Activated naive CD4-positive, alpha-beta T cell treated with Interleukin-2 at 50 U/mL for 16 hours (primary cell): ENCODE data around the gene LRRC46.
A peak's percentile ranks its signal among the peaks of the same experiment; 100 is the strongest.

ENCODE experiments used
- DNase-seq: peaks from one replicate; pipeline ENCODE4 v3.0.0-alpha.2; 2020

The LRRC46 gene

DNA sequence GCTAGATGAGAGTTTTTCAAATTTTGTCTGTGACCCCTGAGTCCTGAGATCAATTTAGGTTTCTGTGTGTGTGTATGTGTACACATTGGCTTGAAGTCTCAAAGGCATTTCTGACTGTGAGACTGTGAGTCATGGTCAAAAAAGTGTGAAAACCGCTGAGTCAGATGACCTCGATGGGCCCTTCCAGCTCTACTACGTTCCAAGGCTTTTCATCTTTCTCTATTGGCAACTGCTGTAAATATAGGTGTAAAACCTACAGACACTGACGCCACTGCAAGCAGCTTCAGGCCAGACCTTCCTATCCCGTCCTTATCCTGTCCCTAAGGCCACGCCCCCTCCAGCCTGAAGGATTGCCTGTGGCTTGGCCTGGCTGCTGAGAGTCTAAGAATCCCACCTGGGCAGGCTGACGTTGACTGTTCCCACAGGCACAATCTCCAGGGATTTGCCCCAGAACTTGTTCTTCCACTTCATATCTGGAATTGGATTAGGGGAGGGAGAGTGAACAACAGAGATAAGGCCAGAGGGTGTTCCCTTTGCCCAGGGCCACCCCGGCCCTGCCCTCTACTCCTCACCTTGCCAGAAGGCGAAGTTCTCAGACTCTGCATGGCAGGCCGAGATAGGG, 21.2 kb upstream of the LRRC46 start:
- peak; percentile 36 for DNase-seq

DNA sequence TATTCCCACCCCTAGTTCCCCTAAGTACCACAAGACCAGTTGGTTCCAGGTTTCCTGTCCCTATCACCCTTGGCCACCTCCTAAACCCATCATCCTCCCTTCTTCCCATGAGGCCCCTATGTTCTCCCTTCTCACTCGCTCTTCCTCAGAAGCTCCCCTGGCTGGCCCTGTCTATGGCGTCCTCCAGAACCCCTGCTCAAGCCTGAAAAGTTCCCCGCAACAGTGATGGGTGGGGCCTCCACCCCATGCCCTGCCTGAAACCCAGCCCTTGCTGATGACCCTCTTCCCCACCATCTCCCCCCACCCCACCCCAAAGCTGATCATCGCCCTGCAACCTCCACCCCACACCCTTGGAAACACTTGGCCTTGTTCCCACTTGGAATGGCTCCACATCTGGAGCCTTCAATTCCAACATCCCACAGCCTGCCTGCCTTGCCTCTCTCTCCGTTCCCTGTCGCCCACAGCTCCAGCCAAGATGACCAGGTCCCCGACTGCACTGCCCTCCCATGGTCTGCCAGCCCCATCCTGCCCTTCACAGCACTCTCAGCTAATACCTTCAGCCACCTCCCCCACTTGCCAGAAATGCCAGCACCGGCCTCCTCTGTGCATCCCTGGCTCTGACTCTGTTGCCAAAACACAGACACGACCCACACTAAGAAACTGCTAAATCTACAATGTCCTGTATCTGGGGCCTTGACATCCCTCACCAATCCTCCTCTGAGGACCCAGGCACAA, 20.4 kb upstream of the LRRC46 start:
- no peak for DNase-seq

DNA sequence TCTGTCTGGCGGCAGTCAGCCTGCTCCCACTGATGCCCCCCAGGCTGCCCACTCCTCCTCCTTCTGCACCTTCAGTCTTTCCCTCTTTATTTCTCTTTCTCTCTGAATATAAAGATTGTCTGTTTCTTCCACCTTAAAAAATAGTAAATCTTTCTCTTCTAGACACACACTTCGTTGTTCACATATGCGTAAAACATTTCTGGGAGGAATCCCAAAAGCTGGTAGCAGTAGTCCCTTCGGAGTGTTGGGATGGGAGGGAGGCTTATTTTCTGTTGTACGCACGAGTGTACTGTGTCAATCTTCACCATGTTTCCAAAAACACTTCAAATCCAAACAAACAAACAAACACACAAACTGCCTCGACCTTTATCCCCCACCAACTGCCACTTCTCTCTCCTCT, 19.8 kb upstream of the LRRC46 start:
- DNase-seq, result no peak

DNA sequence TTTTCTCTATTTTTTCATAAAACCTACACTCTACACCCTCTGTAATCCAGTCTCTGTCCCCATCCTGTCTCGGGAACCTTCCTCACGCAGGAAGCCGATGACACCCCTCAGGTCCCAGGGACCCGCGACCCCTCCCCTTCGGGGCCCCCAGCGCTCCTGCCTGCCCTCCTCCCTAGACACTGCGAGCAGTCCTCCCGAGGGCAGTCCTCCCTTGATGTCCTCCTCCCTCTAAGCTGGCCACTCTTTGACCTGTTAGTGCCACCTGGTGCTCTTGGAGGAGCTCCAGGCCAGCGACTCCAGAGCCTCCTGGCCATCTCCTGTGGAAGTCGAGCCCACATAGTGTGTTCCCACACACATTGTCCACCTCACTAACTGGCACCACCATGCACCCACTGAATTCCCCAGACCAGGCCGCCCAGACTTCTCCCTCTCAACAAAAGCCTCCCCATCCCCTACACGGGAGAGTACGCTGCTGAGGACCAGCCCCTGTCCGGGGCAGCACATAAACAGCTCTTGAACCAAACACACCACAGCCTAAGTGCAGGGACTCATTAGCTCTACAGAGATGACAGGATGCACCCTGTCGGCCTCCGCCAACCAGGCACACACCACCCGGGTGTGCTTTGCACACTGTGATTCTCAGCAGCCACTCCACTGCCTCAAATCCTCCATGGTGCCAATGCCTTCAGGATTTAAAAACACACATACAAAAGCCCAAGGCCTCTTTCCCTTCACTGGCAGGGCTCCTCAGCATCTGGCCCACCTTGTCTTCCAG, 19.1 kb upstream of the LRRC46 start:
- no peak for DNase-seq

DNA sequence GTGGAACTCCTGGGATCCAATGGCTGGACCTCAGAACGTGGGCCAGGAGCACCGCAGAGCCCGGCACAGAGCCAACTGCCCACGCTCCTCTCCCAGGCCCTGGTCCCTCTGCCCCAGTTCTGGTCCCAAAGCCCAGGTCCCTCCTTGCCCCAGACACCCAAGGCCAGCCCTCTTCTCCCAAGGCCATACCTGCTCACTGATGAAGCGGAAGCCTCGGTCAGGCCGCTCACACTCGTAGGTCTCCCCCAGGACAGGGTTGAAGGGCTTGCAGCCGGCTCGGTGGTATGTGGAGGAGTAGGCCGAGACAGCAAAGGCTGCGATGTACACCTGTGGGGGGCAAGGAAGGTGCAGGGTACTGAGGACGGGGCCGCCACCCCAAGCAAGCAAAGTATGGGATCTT, 18.4 kb upstream of the LRRC46 start:
- no peak for DNase-seq

DNA sequence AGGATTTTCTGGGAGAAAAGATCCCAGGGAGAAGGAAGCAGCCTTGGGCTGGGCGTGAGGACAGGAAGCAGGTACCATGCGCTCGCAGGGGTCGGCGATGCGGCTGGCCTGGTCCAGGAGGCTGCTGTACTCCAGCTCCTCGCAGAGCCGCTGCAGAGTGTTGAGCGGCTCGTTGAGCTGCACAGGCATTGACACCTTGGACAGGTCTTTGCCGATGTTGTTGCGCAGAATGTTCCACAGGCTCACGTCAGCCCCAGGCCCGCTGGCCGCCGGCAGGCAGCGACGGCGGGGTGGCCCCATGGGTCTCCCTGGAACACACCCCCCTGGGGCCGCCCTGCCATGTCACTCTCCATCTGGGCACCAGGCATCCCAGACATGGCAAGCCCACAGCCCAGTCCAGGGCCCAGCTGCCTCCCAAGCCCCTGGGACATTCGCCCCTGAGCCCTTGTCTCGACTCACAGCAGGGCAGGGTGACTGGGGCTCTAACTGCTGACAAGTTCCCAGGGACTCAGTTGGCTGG, 17.9 kb upstream of the LRRC46 start:
- DNase-seq, result no peak

DNA sequence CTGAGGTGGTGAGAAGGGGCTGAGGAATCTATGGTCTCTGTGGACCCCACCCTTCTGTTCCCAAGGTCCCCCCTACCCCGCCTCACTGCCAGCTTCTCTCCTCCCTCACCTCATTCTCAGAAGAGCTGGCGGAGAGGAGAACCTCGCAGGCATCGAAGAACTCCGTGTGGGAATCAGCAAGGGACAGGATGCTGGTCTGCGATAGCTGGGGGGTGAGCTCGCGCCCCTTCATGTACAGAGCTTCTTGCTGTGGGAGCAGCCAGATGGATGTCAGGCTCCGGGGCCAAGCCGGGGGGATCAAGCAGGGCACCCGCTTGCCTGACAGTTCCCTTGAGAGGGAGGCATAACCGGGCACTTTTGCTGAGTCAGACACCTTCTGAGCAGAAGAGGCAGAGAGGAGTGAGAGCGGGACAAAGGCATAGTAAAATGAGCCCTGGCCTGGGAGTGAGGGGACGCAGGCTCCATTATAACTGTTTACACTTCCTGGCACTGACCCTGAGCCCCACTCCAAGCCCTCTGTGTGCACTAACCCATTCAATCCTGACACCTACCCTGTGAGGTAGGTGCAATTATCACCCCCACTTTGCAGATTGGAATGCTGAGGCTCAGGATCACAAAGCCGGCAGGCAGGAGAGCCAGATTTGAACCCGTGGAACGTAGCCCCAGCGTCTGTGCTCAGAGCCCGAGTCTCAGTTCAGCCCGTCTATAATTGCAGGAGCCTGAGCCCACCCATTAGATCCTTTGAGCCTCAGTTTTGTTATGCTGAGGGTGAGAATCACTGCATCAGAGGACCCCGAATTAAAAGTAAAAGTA, 16.2 kb upstream of the LRRC46 start:
- DNase-seq, result no peak

DNA sequence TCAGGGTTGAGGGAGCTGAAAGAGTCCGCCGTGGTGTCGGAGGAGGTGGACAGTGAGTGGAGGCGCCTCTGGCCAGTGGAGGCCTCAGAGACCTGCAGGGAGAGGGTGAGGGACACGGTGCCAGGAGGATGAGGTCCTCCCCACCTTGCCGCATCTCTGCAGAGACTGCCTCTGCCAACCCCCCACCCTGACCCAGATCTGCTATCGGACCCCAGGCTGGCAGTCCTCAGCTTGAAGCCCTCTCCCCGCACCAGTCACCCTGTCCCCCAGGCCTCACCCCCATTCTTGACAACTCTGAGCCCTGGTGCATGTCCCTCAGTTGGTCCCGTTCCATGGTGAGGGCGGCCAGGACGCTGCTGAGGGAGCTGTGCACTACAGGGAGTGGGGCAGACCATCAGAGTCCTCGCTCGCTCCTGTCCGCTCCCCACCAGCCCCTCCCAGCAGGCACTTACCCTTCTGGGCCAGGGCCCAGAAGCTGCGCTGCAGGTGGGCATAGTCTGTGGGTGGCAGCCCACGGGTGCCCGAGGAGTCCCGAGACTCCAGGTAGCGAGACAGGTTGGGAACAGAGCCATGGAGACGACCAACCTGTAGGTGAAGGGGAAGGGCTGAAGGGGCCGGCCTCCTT, 15.2 kb upstream of the LRRC46 start:
- no peak for DNase-seq

DNA sequence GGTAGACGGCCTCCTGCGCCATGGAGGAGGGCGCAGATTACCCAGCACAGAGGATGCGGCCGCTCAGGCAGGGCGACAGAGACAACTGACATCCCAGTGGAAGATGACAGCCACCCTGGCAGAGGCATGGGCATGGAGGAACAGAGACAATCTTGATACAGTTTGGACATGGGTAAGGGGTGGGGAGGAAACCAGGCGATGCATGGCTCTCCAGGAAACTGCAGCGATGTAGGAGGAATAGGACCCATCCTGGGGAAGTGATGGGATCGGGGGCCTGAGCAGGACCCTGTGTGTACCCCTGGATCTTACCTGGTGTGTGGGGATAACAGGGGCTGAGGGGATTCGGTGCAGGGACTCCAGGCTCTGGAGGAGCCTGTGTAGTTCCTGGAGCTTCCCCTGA, 14.5 kb upstream of the LRRC46 start:
- DNase-seq, result no peak

DNA sequence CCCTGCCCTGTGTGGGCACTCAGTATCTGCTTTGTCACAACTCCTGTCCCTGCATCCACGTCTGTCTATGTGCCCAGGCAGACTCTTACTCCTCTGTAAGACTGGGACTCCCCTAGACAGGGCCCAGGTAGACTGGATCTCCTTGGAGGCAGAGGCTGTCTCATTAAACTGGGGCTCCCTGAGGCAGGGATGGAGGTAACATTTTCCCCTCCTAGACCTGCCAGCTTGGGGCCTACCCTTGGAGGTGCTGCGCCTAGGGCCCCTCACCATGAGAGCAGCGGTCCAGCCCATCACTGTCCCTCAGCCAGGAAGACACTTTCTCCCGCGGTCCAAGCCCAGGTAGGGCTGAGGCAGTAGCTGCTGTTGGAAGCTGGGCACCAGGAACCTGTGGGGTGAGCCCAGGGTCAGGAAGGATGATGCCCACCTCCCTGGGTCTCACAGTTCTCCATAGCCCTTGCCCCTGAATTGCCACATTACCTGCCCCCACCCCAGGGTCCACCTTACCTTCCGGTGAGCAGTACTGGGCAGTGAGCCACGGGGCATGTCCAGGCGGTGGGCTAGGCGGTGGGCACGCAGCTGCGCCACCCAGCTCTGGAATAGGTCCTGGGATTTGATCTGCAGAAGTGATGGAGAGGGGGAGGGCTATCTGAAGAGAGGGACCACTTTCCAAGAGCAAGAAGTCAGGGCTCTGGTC, 13.3 kb upstream of the LRRC46 start:
- DNase-seq, result no peak

DNA sequence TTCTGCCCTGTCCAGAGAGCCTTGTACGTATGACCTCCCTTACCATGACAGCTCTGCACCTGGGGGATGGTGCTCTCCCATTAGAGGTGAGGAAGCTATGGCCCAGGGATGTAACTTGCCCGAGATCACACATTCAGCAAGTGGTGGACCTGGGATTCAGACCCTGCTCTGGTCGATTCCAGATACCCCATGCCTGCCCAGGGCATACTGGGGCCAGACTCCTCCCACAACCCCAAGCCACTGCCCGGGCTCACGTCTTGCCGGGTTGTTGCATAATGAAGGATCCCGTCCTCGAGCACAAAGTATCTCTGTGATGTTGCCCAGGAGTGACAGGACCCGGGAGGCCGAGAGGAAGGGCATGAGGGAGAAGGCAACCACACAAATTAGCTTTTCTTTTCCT, 12.0 kb upstream of the LRRC46 start:
- no peak for DNase-seq

DNA sequence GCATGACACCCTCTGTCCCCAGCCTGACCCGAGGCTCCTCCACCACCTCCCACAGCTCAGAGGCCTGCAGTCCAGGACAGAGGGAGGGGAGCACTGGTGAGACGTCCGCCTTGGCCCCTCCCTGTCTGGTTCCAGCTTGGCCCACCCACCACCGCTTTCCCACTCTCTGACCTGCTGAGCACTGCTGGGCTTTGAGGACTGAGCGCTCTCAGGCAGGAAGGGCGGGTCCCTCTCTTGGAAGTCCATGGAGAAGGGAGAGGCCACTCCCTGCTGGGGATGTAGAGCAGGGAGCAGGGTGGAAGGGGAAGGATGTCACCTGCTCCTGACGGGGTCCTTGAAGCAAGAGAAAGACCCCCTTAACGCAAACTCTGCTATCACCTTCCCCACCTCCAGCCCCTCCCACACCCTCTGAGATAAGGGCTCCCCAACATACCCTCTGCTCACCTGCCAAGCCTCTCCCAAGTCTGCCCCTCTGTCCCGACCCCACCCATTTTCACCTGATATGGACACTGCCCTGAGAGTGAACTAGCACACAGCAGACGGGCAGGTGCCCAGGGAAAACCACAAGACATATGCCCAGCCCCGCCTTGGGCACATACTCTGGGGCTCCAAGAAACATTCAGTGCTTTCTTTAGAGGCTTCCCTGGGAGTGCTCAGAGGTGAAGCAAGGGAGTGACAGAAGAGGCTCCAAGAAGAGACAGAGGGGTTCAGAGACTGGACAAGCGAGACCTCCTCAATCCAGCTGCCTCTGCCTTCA, 11.3 kb upstream of the LRRC46 start:
- no peak for DNase-seq

DNA sequence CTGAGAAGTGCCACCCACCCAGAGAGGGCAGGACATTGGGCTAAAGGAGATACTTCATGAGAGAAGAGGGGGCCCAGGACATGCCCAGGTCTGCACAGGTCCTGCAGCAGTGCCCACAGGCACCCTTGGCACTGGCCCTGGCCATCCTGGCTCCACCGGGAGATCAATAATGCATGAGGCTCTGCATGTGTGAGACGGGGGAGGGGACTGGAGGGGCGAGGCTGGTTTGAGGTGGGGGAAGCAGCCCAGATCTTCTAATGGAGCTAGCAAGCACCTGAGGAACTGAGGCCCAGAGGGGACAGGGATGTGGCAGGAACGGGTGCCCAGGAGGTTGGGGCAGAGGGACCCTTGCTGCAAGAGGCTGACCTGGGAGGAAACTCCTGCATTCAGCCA, 10.4 kb upstream of the LRRC46 start:
- no peak for DNase-seq

DNA sequence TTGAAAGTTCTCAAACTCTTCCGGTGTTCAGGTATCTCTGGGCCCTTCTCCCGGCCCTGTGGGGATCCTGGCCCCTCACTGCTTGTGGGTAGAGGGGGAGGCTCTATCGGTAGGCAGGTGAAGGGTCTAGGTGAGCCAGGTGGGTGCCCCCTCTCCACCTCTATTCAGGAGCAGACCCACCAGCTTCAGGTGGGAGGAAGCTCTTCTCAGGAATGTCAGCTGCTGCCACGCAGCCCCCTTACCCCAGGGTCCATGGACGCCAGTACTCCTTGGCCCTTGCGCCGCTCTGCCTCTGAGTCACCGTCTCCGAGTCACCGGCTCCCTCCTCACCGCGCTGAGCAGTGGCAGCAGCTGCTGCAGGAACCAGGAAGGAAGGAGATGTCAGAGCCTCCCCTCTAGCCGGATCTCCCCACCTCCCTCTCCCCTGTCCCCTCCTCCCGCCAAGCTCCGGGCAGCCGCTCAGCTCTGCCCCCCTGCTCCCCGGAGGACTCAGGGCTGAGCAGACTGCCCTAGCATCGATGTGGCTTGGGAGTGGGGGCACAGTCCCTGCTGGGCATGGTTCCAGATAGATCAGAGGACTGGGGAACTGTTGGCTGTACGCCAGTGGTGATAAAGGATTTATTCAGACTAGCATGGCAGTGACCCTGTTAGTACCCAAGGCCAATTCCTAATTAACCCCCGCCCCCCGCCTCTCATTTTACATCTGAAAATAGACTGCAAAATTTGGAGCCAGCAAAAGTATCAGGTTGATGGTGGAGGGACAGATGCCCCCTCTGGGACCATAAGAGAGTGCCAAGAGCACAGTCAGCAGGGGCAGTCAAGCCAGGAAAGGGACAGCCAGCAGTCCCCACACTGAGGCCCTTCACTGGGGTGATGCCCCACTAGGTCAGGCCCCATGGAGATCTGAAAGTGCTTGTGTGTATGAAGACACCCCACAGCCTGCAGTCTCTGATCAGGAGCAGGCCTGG, 9.8 kb upstream of the LRRC46 start, which contains the start of gene OSBPL7:
OSBPL7 (minus strand) TSS at position 371 of the 968 bp plus-strand sequence. CDS start 1,516 bp downstream, outside the sequence.
- peak; percentile 74 for DNase-seq

DNA sequence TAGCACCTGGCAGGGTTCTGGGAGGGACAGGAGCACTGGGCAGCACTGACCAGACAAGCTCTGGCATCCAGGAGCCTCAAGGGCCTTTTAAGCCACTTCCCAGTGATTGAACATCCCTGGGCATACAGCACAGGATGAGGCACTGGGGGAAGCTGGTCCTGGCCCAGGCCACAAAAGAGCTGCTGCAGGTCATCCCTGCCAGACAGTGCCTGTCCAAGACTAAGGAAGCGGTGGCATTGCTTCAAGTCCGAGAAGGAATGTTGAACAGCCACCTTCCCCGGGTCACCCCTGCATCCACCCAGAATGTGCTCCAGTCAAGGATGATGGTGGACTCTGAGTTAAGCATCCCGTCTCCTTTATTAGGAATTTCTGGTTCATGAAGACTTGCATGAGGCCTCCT, 8.7 kb upstream of the LRRC46 start:
- DNase-seq, result no peak

DNA sequence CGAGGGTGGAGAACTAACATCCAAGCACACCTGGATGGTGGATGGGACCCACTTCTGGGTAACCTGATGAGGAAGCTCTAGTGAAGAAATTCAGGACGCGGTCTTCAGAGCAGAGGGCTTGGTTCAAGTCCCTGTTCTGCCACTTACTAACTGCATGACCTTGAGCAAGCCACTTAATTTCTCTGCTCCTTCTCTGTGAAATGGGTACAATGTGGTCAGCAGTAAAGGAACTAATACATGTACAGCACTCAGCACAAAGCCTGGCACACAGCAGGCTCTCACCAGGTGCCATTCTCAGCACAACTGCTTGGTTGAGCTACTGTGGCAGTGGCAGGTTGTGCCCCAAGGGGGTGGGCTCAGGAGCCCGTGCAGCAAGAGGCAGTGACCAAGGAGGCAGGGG, 8.0 kb upstream of the LRRC46 start:
- DNase-seq, result no peak

DNA sequence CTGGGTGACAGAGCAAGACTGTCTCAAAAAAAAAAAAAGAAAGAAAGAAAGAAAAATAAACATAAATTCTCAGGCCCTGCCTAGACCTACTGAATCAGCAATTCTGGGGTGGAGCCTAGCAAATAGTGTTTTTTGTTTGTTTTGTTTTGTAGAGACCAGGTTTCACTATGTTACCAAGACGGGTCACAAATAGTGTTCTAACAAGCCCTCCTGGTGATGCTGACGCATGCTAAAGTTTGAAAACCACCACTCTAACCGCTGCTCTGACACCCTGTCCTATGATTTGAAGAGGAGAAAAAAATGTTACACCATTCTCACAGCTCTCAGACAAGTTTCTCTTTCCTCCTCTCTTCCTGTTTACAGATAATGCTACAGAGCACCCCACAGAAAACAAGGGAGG, 1.6 kb upstream of the LRRC46 start:
- peak; percentile 57 for DNase-seq

DNA sequence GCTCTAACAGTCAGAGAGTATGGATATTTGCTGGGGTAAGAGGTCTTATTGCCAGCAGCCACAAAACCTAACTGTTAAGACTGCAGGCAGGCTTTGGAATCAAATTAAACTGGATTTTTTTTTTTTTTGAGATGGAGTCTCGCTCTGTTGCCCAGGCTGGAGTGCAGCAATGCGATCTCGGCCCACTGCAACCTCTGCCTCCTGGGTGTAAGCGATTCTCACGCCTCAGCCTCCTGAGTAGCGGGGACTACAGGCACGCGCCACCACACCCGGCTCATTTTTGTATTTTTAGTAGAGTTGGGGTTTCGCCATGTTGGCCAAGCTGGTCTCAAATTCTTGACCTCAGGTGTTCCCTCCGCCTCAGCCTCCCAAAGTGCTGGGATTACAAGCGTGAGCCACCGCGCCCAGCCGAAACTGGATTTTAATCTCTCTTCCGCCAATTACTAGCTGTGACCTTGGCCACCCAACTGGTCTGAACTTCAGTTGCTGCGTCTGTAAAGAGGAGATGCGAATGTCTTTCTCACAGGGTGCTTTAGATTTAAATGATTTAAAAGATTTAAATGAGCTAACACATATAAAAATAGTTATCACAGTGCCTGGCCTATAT, 971 bp upstream of the LRRC46 start:
- DNase-seq, result no peak

DNA sequence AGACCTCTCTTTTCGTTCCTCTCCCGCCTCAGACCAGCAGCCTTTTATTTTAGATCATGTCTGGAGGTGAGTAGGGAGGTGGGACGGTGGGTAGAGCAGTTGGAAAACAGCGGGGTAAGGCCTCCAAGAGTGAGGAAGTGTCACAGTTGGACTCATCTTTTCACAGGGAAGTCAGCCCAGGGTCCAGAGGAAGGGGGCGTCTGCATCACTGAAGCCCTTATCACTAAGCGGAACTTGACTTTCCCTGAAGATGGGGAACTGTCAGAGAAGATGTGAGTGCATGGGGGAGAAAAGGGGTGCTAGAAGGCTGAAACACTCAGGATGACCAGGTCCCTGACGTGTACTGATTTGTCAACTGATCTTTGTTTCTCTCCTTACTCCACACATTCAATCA, 461 bp downstream of the LRRC46 start:
- DNase-seq, result no peak
